Bronchial epithelial cell (primary cell): Measurements from ENCODE around the gene LIX1. TPM values are rescaled to one million over a fixed set of nuclear protein-coding genes. Genes with fewer than 3 reads are reported as not detected.
"Not testable (repeated sequence)": the region's sequence is repeated elsewhere in the genome, so short reads cannot be mapped to it uniquely, and the experiment has no call there.

Experiments used
- DNase-seq: peaks from one replicate; pipeline ENCODE4 v3.0.0-alpha.2; 2010; ENCODE audit warnings: low read depth
- FAIRE-seq: peaks from 2 replicates; lab custom pipeline; 2011; peaks lifted over from hg19 to GRCh38; lab: Jason Lieb, UNC
- H3K27me3 ChIP-seq: 2 replicates; pipeline ENCODE4 v1.5.1; 2011; ENCODE audit warnings: low read length; ENCODE audit not compliant: control insufficient read depth, insufficient read depth
- H3K36me3 ChIP-seq: 2 replicates; pipeline ENCODE4 v1.5.1; 2011; ENCODE audit warnings: low read length; ENCODE audit not compliant: control insufficient read depth, insufficient read depth
- H3K4me3 ChIP-seq: 2 replicates; pipeline ENCODE4 v1.5.1; 2011; ENCODE audit warnings: mild to moderate bottlenecking, low read depth, low read length, control low read depth
- total RNA-seq: library from RNA; depleted of rRNA; stranded (reverse); fragments of >200 nt; gene quantifications from 2 replicates; pipeline ENCODE4 v1.2.1, GENCODE V29; 2014
- TF ChIP-seq, protein P1 (sequence below): IDR thresholded peaks from 2 replicates; pipeline ENCODE4 v1.5.1; 2011; ENCODE audit warnings: mild to moderate bottlenecking, moderate library complexity, low read length, control low read depth, inconsistent platforms; ENCODE audit not compliant: insufficient read depth, severe bottlenecking

The LIX1 gene
- not detected in 2 replicates for total RNA-seq

DNA sequence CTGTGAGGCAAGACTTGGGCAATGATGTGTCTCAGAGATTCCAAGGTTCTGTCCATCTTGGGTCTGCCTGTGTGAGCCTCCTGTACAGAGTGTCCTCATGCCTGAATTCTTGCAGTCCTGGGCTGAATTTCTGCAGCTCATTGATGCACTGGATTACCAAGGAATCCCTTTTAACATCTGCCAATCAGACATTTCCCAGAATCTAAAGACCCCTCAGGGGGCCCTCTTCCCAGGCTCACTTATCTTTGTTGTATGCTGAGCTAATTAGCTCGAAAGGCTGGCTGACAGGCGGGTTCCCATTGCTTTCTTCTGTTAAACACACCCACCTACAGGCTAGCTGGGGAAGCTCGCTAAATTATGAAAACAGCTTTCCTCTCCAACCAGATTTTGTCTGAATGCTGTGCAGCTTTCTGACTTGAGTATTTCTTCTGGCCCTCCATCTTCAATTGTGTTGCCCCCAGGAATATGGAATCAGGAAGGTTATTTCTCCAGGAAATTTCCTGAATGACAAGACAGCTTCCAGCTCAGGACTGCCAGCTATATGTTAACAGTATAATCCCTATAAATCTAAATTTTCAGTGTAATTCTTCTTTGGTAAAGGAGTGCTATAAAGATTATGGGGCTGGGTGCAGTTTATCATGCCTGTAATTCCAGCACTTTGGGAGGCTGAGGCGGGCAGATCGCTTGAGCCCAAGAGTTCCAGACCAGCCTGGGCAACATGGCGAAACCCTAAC lies at the start of gene LIX1:
Gene LIX1 (minus strand): TSS at position 91 of the 734 bp plus-strand sequence. CDS start 35 bp downstream, at position 56.
- Histone ChIP-seq H3K36me3 (no peaks in the 10 kb centered on the region), H3K4me3 (no peak within 1 kb of the TSS), H3K27me3 (peaks cover 1% of the 10 kb centered on the region)
- TF ChIP-seq, protein P1, sequence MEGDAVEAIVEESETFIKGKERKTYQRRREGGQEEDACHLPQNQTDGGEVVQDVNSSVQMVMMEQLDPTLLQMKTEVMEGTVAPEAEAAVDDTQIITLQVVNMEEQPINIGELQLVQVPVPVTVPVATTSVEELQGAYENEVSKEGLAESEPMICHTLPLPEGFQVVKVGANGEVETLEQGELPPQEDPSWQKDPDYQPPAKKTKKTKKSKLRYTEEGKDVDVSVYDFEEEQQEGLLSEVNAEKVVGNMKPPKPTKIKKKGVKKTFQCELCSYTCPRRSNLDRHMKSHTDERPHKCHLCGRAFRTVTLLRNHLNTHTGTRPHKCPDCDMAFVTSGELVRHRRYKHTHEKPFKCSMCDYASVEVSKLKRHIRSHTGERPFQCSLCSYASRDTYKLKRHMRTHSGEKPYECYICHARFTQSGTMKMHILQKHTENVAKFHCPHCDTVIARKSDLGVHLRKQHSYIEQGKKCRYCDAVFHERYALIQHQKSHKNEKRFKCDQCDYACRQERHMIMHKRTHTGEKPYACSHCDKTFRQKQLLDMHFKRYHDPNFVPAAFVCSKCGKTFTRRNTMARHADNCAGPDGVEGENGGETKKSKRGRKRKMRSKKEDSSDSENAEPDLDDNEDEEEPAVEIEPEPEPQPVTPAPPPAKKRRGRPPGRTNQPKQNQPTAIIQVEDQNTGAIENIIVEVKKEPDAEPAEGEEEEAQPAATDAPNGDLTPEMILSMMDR: peak; percentile 57
- peak; percentile 28 for DNase-seq
- FAIRE-seq: peak; percentile 32

DNA sequence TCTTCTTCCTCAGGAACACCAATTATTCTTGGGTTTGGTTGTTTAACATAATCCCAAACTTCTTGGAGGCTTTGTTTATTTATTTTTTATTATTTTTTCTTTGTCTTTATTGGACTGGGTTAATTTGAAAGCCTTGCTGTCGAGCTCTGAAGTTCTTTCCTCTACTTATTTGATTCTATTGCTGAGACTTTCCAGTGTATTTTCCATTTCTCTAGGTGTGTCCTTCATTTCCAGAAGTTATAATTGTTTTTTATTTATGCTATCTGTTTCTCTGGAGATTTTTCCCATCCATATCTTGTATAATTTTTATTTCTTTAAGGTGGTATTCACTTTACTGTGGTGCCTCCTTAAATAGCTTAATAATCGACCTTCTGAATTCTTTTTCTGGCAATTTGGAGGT lies 49.5 kb upstream of the LIX1 start:
- TF ChIP-seq, protein P1: no peak

DNA sequence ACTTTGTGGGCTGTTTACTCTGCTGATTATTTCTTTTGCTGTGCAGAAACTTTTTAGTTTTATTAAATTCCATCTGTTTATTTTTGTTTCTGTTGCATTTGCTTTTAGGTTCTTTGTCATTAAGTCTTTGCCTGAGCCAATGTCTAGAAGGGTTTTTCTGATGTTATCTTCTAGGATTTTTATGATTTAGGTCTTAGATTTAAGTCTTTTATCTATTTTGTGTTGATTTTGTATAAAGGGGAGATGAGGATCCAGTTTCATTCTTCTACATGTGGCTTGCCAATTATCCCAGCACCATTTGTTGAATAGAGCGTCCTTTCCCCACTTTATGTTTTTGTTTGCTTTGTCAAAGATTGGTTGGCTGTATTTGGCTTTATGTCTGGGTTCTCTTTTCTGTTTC lies 47.1 kb upstream of the LIX1 start:
- H3K4me3 ChIP-seq, DNase-seq, H3K27me3 ChIP-seq, FAIRE-seq, H3K36me3 ChIP-seq: not testable (repeated sequence)

More for the DNA sequence above, 49.5 kb upstream of the LIX1 start:
- FAIRE-seq: no peak
- no peaks in the 10 kb centered on the region for H3K27me3 ChIP-seq
- DNase-seq: no peak
- no peak overlapping the region for H3K4me3 ChIP-seq
- no peaks in the 10 kb centered on the region for H3K36me3 ChIP-seq

DNA sequence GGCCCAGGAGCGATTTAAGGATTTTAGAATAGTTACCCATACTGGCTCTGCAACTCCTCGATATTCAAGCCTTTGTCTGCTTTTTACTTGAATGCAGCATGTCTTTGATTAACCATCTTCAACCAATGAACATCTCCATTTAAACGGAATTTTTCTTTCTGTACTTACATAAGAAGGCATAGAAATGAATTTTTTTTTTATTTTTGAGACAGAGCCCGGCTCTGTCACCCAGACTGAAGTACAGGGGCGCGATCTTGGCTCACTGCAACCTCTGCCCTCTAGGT lies 41.5 kb upstream of the LIX1 start:
- Histone ChIP-seq H3K27me3 (no peaks in the 10 kb centered on the region), H3K36me3 (no peaks in the 10 kb centered on the region), H3K4me3 (peak overlapping the region; percentile 74)
- DNase-seq: no peak
- TF ChIP-seq, protein P1: no peak
- FAIRE-seq: no peak

DNA sequence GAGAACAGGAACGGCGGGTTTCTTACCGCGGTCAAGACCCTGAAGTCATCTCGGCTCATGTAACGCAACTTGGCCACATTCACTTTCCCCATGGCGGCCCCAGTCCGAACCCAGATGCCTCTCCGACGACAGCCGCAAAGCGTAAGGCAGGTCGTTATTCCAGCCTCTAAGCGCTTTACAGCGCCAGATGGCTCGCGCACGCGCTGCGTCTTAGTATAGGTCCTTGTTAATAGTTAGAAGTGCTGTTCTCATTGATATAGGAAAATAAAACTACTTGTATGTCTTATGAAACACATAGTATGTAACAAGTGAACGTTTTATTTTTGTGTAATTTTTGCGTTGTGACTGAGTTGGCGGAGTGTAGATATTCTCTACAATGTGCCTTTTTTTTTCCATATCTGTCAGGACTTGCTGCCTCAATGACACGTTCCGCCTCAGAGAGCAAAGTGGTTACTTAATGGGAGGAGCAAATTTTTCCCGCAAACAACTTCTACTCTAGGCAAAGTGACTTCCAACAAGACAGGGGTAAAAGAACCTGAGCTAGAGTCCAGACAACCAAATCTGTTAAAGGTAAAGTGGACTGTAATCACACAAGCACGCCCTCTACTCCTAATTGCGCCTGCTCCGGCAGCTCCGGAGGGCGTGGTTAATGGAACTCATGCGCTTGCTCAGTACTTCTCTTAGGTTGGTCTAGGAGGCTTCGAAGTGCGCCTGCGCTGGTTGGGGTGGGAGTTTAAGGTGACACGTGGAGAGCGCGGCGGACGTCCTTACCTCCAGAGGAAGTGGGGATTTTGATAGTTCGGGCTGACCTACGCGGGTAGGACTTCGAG lies 40.9 kb upstream of the LIX1 start, which contains the start of gene RIOK2:
Gene RIOK2 (minus strand): TSS at position 148 of the 830 bp plus-strand sequence. CDS start 56 bp downstream, at position 92.
- peak within 1 kb of the TSS; percentile 74 for H3K4me3 ChIP-seq
- no peaks in the 10 kb centered on the region for H3K27me3 ChIP-seq
- peak; percentile 91 for DNase-seq
- no peak for FAIRE-seq
- H3K36me3 ChIP-seq: peaks cover 3% of the 10 kb centered on the region
- TF ChIP-seq, protein P1: no peak

DNA sequence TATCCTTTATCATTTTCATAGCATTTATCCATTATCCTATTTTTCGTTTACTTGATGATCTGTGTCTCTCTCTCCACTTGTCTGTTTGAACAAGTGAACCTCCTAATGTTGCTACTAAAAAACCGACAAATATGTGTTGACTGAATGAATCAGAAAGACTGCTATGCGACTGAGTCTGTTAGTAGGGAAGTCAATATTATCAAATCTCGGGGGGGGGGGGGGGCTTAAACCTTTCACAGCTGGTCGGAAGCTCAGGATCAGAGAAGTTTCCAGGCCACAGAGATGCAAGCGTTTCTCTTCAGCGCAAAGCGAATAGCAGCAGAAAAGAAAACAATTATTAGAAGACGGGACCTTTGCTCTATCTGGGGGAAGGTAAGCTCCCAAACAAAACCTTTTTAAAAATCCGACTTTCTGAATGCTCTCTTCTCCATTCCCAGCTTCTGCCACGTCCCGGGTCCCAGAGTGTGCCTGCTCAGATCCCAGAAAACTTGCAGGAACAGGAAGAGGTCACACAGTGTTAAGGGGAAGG lies 40.2 kb upstream of the LIX1 start:
- peak; percentile 48 for DNase-seq
- Histone ChIP-seq H3K36me3 (peaks cover 7% of the 10 kb centered on the region), H3K4me3 (peak overlapping the region; percentile 74), H3K27me3 (no peaks in the 10 kb centered on the region)
- no peak for FAIRE-seq
- TF ChIP-seq, protein P1: no peak
